Measurements from ENCODE around the gene TTC3.

- TF ChIP-seq EZH2 (optimal IDR thresholded peaks at IDR 0.05; ENCODE audit: low read depth, low read length), result no peak
- TF ChIP-seq, protein P1, sequence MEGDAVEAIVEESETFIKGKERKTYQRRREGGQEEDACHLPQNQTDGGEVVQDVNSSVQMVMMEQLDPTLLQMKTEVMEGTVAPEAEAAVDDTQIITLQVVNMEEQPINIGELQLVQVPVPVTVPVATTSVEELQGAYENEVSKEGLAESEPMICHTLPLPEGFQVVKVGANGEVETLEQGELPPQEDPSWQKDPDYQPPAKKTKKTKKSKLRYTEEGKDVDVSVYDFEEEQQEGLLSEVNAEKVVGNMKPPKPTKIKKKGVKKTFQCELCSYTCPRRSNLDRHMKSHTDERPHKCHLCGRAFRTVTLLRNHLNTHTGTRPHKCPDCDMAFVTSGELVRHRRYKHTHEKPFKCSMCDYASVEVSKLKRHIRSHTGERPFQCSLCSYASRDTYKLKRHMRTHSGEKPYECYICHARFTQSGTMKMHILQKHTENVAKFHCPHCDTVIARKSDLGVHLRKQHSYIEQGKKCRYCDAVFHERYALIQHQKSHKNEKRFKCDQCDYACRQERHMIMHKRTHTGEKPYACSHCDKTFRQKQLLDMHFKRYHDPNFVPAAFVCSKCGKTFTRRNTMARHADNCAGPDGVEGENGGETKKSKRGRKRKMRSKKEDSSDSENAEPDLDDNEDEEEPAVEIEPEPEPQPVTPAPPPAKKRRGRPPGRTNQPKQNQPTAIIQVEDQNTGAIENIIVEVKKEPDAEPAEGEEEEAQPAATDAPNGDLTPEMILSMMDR (IDR thresholded peaks at IDR 0.05; ENCODE audit: low read length), result no peak
Measured at GRCh38 chr21:37082375-37082774, 9.3 kb downstream of the TTC3 start.

Measured in MM.1S (cell line).